ENCODE results near the gene C6orf120. TPM values are rescaled to one million over a fixed set of nuclear protein-coding genes. Genes with fewer than 3 reads are reported as not detected.

Gene C6orf120
- total RNA-seq, 1 donor from 2014 or later, result 24.8 TPM

GRCh38 chr6:169663468-169663867 lies 38.5 kb upstream of the C6orf120 start:
- intact Hi-C loops (cut with micrococcal nuclease), result no loop called here
- TF ChIP-seq CTCF (IDR thresholded peaks at IDR 0.05), result no peak
- H3K27ac Mint-ChIP-seq, result no peak overlapping the region
- ChIA-PET CTCF (no interaction called here), POLR2A (no interaction called here)
- ATAC-seq (ENCODE audit: low read depth) (no peak), DNase-seq (no peak)
- H3K4me3 Mint-ChIP-seq, result no peak overlapping the region
- no peaks in the 10 kb centered on the region for H3K9me3 Mint-ChIP-seq
- no peaks in the 10 kb centered on the region for H3K4me1 Mint-ChIP-seq
- H3K27me3 Mint-ChIP-seq, result no peaks in the 10 kb centered on the region
- peaks cover 66% of the 10 kb centered on the region for H3K36me3 Mint-ChIP-seq (ENCODE audit: low read depth)

DNA sequence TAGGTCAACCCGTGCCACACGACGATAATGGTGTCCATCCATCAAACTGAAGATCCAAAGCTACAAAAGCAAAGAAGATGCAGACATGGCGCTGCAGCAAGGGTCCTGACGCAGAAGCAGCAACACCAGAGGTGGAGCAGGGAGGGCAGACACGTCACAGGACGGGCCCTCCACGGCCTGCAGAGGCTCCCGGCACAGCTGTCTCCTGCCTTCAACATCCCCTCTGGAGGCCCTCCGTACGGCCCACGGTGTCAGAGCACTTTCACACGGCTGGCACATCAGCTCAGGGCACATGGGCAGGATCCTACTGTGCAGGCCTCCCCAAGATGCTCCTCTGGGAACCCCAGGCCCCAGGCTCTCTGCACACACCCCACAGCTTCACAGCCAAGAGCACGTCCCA lies 37.7 kb upstream of the C6orf120 start:
- no peaks in the 10 kb centered on the region for H3K27me3 Mint-ChIP-seq
- no peak for DNase-seq
- intact Hi-C loops (cut with micrococcal nuclease), result no loop called here
- ChIA-PET CTCF (no interaction called here), POLR2A (no interaction called here)
- TF ChIP-seq CTCF (IDR thresholded peaks at IDR 0.05), result no peak
- H3K27ac Mint-ChIP-seq, result no peak overlapping the region
- no peak for ATAC-seq (ENCODE audit: low read depth)
- H3K4me3 Mint-ChIP-seq, result no peak overlapping the region
- no peaks in the 10 kb centered on the region for H3K4me1 Mint-ChIP-seq
- peaks cover 67% of the 10 kb centered on the region for H3K36me3 Mint-ChIP-seq (ENCODE audit: low read depth)
- no peaks in the 10 kb centered on the region for H3K9me3 Mint-ChIP-seq

- ATAC-seq (ENCODE audit: low read depth) (no peak), DNase-seq (no peak)
- peaks cover 67% of the 10 kb centered on the region for H3K36me3 Mint-ChIP-seq (ENCODE audit: low read depth)
- H3K4me3 Mint-ChIP-seq, result no peak overlapping the region
- no peaks in the 10 kb centered on the region for H3K9me3 Mint-ChIP-seq
- no peaks in the 10 kb centered on the region for H3K27me3 Mint-ChIP-seq
- intact Hi-C loops (cut with micrococcal nuclease), result no loop called here
- ChIA-PET CTCF (no interaction called here), POLR2A (no interaction called here)
- H3K4me1 Mint-ChIP-seq, result no peaks in the 10 kb centered on the region
- H3K27ac Mint-ChIP-seq, result no peak overlapping the region
- TF ChIP-seq CTCF (IDR thresholded peaks at IDR 0.05), result no peak
Observed at GRCh38 chr6:169665289-169665688, 36.6 kb upstream of the C6orf120 start.

DNA sequence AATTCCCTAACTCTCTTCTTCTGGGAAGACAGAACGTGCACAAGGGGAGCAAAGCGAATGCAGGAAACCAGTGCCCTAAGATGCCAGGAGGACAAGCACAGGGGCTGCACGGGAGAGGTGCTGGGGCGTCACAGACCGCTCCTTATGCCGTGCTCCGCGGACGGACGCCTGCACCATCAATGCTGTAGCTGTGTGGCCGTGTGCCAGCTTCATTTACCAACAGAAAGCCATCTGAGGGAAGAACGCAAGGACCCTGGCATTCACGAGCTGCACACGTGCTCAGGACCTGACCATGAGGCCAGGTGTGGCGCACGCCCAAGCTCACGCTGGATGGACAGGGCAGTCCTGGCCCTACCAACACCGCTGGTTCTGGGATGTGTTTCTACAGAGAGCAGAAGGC lies 35.5 kb upstream of the C6orf120 start:
- CTCF ChIA-PET, result no interaction called here
- ATAC-seq (ENCODE audit: low read depth), result no peak
- POLR2A ChIA-PET, result no interaction called here
- Mint-ChIP-seq H3K4me1 (no peaks in the 10 kb centered on the region), H3K27ac (no peak overlapping the region), H3K27me3 (no peaks in the 10 kb centered on the region), H3K36me3 (ENCODE audit: low read depth) (peaks cover 75% of the 10 kb centered on the region), H3K4me3 (no peak overlapping the region), H3K9me3 (no peaks in the 10 kb centered on the region)
- intact Hi-C loops (cut with micrococcal nuclease), result no loop called here
- DNase-seq, result no peak
- no peak for TF ChIP-seq CTCF (IDR thresholded peaks at IDR 0.05)

DNA sequence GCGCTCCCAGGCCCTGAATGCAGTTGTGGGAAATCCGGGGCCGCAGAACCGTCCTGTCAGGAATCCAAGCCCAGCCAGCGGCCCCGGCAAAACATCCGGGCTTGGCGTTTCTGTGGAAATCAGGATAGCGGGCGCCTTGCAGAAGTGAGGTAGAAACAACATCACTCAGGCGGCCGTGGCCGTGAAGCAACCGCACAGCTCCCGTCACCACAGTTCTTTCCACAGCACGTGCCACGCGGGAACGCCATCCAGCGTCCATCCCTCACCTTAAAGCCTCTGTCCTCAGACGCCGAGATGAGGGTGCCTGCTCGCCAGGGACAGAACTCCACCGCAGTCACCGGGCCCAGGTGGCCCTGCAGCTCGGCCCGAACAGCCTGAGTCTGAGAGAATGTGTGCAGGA lies 34.2 kb upstream of the C6orf120 start:
- no peaks in the 10 kb centered on the region for H3K9me3 Mint-ChIP-seq
- CTCF ChIA-PET, result no interaction called here
- H3K27ac Mint-ChIP-seq, result no peak overlapping the region
- H3K36me3 Mint-ChIP-seq (ENCODE audit: low read depth), result peaks cover 76% of the 10 kb centered on the region
- ATAC-seq (ENCODE audit: low read depth) (no peak), DNase-seq (no peak)
- H3K27me3 Mint-ChIP-seq, result no peaks in the 10 kb centered on the region
- TF ChIP-seq CTCF (IDR thresholded peaks at IDR 0.05), result no peak
- intact Hi-C loops (cut with micrococcal nuclease), result no loop called here
- H3K4me3 Mint-ChIP-seq, result no peak overlapping the region
- H3K4me1 Mint-ChIP-seq, result no peaks in the 10 kb centered on the region
- POLR2A ChIA-PET, result no interaction called here

All from activated B cell treated with CpG ODN at 0.5 μM for 24 hours (primary cell).